ENCODE data around the gene ACP2. TPM values are rescaled to one million over a fixed set of nuclear protein-coding genes. Genes with fewer than 3 reads are reported as not detected.

Gene ACP2
- total and polyA plus RNA-seq, 9 donors: 14.7 to 25.5 (median 18.7) TPM

DNA sequence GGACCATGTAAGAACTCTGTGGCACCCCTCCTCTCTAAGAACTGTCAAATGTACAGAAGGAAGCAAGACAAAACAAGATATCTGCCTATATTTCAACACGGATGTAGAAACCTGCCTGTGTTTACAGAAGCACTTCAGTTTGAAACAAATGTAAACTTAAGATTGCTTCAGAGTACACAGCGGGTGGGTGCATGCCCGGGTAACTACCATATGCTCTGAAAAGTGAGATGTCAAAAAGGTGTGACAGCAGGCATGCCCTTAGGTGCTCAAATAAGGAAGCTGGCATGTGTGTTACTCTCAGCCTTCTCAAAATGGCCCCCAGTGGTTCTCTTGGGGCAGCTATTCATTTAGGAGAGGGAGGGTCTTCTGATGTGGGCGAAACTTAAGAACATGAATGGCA, 5.2 kb downstream of the ACP2 start:
- 79 to 86% (median 80%) methylated on average over 4 of the region's 4 CpGs for WGBS, 3 donors
- Histone ChIP-seq H3K36me3 (no peaks in the 10 kb centered on the region), H3K27ac (no peak overlapping the region), H3K9me3 (no peaks in the 10 kb centered on the region), H3K27me3 (no peaks in the 10 kb centered on the region), H3K4me3 (no peak overlapping the region), H3K4me1 (ENCODE audit: insufficient read depth) (peaks cover 7% of the 10 kb centered on the region)
- intact Hi-C loops (cut with DNase I): no loop called here
- TF ChIP-seq EP300 (IDR thresholded peaks at IDR 0.05) (no peak), POLR2A (IDR thresholded peaks at IDR 0.05) (no peak)
- TF ChIP-seq, protein P1, sequence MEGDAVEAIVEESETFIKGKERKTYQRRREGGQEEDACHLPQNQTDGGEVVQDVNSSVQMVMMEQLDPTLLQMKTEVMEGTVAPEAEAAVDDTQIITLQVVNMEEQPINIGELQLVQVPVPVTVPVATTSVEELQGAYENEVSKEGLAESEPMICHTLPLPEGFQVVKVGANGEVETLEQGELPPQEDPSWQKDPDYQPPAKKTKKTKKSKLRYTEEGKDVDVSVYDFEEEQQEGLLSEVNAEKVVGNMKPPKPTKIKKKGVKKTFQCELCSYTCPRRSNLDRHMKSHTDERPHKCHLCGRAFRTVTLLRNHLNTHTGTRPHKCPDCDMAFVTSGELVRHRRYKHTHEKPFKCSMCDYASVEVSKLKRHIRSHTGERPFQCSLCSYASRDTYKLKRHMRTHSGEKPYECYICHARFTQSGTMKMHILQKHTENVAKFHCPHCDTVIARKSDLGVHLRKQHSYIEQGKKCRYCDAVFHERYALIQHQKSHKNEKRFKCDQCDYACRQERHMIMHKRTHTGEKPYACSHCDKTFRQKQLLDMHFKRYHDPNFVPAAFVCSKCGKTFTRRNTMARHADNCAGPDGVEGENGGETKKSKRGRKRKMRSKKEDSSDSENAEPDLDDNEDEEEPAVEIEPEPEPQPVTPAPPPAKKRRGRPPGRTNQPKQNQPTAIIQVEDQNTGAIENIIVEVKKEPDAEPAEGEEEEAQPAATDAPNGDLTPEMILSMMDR (IDR thresholded peaks at IDR 0.05): no peak
- DNase-seq: no peak

DNA sequence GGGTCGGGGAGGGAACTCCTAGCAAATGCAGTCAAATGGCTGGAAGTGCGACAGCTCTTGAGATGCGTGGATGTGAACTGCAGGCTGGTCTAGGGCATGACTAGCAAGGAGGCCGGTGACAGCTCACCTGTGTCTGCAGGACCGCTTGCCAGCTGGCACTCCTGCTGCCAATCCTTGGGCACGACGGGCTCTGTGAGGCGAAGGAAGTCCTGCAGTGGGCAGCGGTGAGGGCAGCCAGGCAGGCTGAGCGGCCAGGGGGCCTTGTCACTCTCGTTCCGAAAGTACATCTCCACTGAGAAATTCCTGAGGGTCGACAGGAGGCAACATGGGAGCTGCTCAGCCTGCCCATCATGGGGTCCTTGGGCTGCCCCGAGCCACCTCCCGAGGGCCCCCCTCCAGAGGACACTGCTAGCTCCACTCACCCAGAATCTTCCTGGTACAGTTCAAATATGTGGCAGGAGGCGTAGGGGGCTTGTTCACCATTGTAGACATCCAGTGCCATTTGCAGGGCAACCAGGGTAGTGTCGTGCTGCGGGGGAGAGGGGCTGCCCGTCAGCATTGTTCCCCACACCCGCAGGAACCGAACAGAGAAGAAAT, 5.9 kb downstream of the ACP2 start:
- Histone ChIP-seq H3K4me3 (no peak overlapping the region), H3K36me3 (no peaks in the 10 kb centered on the region), H3K27me3 (no peaks in the 10 kb centered on the region), H3K9me3 (no peaks in the 10 kb centered on the region), H3K27ac (no peak overlapping the region), H3K4me1 (ENCODE audit: insufficient read depth) (peaks cover 2% of the 10 kb centered on the region)
- intact Hi-C loops (cut with DNase I): no loop called here
- DNase-seq: no peak
- TF ChIP-seq POLR2A (IDR thresholded peaks at IDR 0.05): no peak
- TF ChIP-seq EP300 (IDR thresholded peaks at IDR 0.05): no peak
- TF ChIP-seq, protein P1 (IDR thresholded peaks at IDR 0.05): no peak
- 85 to 95% (median 89%) methylated on average over 21 of the region's 21 CpGs for WGBS, 3 donors

DNA sequence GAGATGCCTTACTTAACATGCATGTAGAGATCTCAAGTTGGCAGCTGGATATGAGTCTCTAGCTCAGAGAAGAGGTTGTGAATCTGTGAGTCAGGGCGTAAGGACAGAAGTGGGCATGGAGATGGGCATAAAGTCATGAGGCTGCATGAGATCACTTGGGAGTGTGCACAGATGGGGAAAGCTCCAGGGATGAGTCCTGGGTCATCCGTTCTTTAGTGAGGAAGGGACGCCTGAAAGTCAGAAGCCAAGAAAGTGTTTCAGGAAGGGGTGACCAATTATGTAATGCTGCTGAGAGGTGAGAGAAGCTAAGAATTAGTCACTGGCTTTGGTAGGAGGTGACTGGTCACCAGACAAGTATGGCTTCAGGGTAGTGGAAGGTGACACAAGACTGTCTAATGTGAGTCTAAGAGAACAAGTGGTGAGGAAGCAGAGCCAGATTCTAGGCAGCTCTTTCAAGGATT, 6.7 kb downstream of the ACP2 start:
- H3K36me3 ChIP-seq: no peaks in the 10 kb centered on the region
- no peaks in the 10 kb centered on the region for H3K9me3 ChIP-seq
- TF ChIP-seq POLR2A (IDR thresholded peaks at IDR 0.05) (no peak), EP300 (IDR thresholded peaks at IDR 0.05) (no peak)
- TF ChIP-seq, protein P1 (IDR thresholded peaks at IDR 0.05): no peak
- no peak overlapping the region for H3K4me3 ChIP-seq
- DNase-seq: no peak
- intact Hi-C loops (cut with DNase I): no loop called here
- no peaks in the 10 kb centered on the region for H3K27me3 ChIP-seq
- no peak overlapping the region for H3K27ac ChIP-seq
- H3K4me1 ChIP-seq (ENCODE audit: insufficient read depth): no peaks in the 10 kb centered on the region
- WGBS, 3 donors: 90 to 93% (median 92%) methylated on average over 3 of the region's 3 CpGs

DNA sequence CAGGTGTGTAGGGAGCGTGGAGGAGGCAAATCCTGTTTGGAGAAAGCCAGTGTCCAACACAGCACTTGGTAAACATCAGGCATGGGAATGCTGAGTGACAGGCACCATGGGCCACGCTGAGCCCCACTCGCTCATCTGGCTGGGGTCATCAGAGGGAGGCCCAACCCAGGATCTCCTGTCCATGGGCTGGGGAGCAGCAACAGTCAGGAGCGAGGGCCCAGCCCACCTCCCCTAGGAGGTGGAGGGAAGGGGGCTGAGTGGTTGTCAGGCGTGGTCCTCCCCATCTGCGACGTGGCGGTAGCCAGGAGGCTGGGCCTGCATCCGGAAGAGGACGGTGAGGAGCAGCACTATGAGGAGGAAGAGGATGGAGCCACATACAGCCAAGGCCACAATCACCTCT, 8.8 kb downstream of the ACP2 start:
- H3K36me3 ChIP-seq: no peaks in the 10 kb centered on the region
- H3K4me1 ChIP-seq (ENCODE audit: insufficient read depth): no peaks in the 10 kb centered on the region
- intact Hi-C loops (cut with DNase I): no loop called here
- H3K27ac ChIP-seq: no peak overlapping the region
- H3K4me3 ChIP-seq: no peak overlapping the region
- 83 to 87% (median 86%) methylated on average over 10 of the region's 10 CpGs for WGBS, 3 donors
- no peak for TF ChIP-seq EP300 (IDR thresholded peaks at IDR 0.05)
- TF ChIP-seq POLR2A (IDR thresholded peaks at IDR 0.05): no peak
- TF ChIP-seq, protein P1 (IDR thresholded peaks at IDR 0.05): no peak
- DNase-seq: no peak
- H3K27me3 ChIP-seq: no peaks in the 10 kb centered on the region
- H3K9me3 ChIP-seq: no peaks in the 10 kb centered on the region
